AG04450 (cell line): ENCODE measurements around the gene BRD7. TPM values are rescaled to one million over a fixed set of nuclear protein-coding genes. Genes with fewer than 3 reads are reported as not detected.
A peak's percentile ranks its signal among the peaks of the same experiment; 100 is the strongest.

Experiments
- CTCF ChIA-PET: fragments of 300-600, 350-600 bp; formaldehyde crosslinking; extraction: SDS; loops from one replicate; lab custom pipeline; 2022; ENCODE audit warnings: antibody characterized with exemption, inconsistent platforms; lab: Charles Lee
- POLR2A ChIA-PET: fragments of 350-600 bp; formaldehyde crosslinking; extraction: SDS; loops from one replicate; lab custom pipeline; 2021; ENCODE audit warnings: antibody characterized with exemption, inconsistent platforms; lab: Yijun Ruan, JAX
- DNase-seq: peaks from one replicate; pipeline ENCODE4 v3.0.0-alpha.2; 2011; ENCODE audit warnings: low read depth, low spot score
- H3K27ac ChIP-seq: one replicate; pipeline ENCODE4 v1.5.1; 2012; ENCODE audit warnings: low read depth, low read length, control low read depth
- H3K27me3 ChIP-seq: one replicate; pipeline ENCODE4 v1.6.0; 2012; ENCODE audit warnings: low read length; ENCODE audit not compliant: control insufficient read depth, insufficient read depth
- H3K4me3 ChIP-seq: 2 replicates; pipeline ENCODE4 v1.5.1; 2011; ENCODE audit warnings: mild to moderate bottlenecking, low read depth, low read length, control low read depth
- H3K9me3 ChIP-seq: 2 replicates; pipeline ENCODE4 v1.5.1; 2012; ENCODE audit warnings: low read length; ENCODE audit not compliant: control insufficient read depth, insufficient read depth
- polyA plus RNA-seq: library from polyadenylated mRNA; depleted of rRNA; stranded (reverse); fragments of >200 nt; gene quantifications from 2 replicates; pipeline ENCODE4 v1.2.3, GENCODE V29; 2011
- TF ChIP-seq, protein P1 (sequence below): IDR thresholded peaks from 2 replicates; pipeline ENCODE4 v1.5.1; 2011; ENCODE audit warnings: low read depth, low read length, control low read depth, inconsistent platforms

The BRD7 gene
- polyA plus RNA-seq, 1 experiment, result 69.2 TPM

DNA sequence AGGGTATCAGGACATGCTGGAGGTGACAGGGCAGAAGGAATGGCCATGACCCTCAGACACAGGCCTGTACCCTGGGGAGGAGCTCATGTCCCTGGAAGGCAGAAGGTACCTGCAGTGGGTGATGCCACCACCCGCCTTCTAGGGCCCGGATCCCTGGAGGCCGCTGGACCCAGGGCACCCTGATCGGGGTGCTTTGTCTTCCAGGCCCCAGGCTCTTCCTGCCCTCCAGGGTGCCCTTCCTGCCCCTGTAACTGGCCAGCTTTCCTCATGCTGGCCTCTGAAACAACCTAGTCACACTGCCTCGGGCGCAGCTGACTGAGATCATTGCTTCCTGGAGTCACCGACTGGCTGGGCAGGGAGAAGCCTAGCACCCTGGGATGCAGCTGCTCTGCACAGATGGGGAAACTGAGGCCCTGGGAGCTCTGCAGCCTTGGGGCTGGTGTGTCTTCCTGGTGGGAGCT is 96.6 kb downstream of the BRD7 start:
- H3K27ac ChIP-seq, result no peak overlapping the region
- CTCF ChIA-PET, result interaction anchor here (1.1 kb wide), 1 partner anchor 22 kb away, joined by 3 read pairs; no protein-coding TSS in a partner anchor
- H3K27me3 ChIP-seq, result no peaks in the 10 kb centered on the region
- no peak overlapping the region for H3K4me3 ChIP-seq
- TF ChIP-seq, protein P1, sequence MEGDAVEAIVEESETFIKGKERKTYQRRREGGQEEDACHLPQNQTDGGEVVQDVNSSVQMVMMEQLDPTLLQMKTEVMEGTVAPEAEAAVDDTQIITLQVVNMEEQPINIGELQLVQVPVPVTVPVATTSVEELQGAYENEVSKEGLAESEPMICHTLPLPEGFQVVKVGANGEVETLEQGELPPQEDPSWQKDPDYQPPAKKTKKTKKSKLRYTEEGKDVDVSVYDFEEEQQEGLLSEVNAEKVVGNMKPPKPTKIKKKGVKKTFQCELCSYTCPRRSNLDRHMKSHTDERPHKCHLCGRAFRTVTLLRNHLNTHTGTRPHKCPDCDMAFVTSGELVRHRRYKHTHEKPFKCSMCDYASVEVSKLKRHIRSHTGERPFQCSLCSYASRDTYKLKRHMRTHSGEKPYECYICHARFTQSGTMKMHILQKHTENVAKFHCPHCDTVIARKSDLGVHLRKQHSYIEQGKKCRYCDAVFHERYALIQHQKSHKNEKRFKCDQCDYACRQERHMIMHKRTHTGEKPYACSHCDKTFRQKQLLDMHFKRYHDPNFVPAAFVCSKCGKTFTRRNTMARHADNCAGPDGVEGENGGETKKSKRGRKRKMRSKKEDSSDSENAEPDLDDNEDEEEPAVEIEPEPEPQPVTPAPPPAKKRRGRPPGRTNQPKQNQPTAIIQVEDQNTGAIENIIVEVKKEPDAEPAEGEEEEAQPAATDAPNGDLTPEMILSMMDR, result no peak
- DNase-seq, result no peak
- POLR2A ChIA-PET, result no interaction called here
- no peaks in the 10 kb centered on the region for H3K9me3 ChIP-seq

- Histone ChIP-seq H3K27me3 (no peaks in the 10 kb centered on the region), H3K4me3 (no peak overlapping the region), H3K27ac (no peak overlapping the region), H3K9me3 (no peaks in the 10 kb centered on the region)
- ChIA-PET CTCF (no interaction called here), POLR2A (no interaction called here)
- TF ChIP-seq, protein P1, result no peak
- no peak for DNase-seq
Measured at GRCh38 chr16:50271148-50272041, 97.4 kb downstream of the BRD7 start.

GRCh38 chr16:50270510-50271147 is 98.2 kb downstream of the BRD7 start:
- no peak overlapping the region for H3K4me3 ChIP-seq
- no peaks in the 10 kb centered on the region for H3K27me3 ChIP-seq
- TF ChIP-seq, protein P1, result no peak
- POLR2A ChIA-PET, result interaction anchor here (0.7 kb wide), 1 partner anchor 16 kb away, joined by 3 read pairs; no protein-coding TSS in a partner anchor
- CTCF ChIA-PET, result interaction anchor here (0.9 kb wide), 1 partner anchor 103 kb away, joined by 3 read pairs; no protein-coding TSS in a partner anchor
- DNase-seq, result no peak
- peak overlapping the region; percentile 11 for H3K27ac ChIP-seq
- H3K9me3 ChIP-seq, result no peaks in the 10 kb centered on the region

DNA sequence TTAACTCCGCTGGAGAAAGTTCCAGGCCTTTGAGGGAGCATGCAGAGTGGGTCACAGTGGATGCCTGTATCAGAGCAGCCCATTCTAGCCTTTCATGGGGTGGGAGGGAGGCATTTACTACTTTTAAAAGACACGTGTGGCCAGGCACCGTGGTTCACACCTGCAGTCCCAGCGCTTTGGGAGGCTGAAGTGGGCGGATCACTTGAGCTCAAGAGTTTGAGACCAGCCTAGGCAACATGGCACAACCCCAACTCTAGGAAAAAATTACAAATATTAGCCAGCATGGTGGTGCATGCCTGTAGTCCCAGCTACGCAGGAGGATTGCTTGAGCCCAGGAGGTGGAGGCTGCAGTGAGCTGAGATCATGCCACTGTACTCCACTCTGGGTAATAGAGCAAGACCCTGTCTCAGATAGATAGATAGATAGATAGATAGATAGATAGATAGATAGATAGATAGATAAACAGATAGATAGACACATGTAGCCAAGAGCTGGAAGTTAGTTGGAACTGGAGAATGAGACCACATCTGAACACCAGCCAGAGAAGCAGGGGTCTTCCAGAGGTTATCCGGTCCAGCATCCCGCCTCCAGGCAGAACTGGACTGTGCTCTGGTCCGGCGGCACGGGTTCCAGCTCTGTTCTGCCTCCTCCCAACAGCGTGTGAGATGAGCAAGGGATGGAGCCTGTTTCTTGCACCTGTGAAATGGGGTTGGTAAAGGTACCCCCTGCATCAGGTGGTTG is 98.8 kb downstream of the BRD7 start:
- Histone ChIP-seq H3K27ac (no peak overlapping the region), H3K9me3 (no peaks in the 10 kb centered on the region), H3K27me3 (no peaks in the 10 kb centered on the region), H3K4me3 (no peak overlapping the region)
- ChIA-PET POLR2A (interaction anchor here (0.7 kb wide), 1 partner anchor 17 kb away, joined by 3 read pairs; no protein-coding TSS in a partner anchor), CTCF (interaction anchor here (0.9 kb wide), 1 partner anchor 102 kb away, joined by 3 read pairs; no protein-coding TSS in a partner anchor)
- TF ChIP-seq, protein P1, result no peak
- no peak for DNase-seq
